Fibroblast of lung (primary cell): ENCODE data around the gene GCFC2. TPM values are rescaled to one million over a fixed set of nuclear protein-coding genes. Genes with fewer than 3 reads are reported as not detected.

Source experiments
- DNase-seq, 2 donors: peaks; one replicate each; pipeline versions ENCODE4 v3.0.0 to v3.0.0-alpha.2; 2010; ENCODE audit warnings: low read depth in 2 of 2
- H2AFZ ChIP-seq: 2 replicates; pipeline ENCODE4 v1.5.1; 2012; ENCODE audit warnings: low read length, control low read depth, inconsistent platforms
- H3K27ac ChIP-seq: 2 replicates; pipeline ENCODE4 v1.5.1; 2011; ENCODE audit warnings: low read length, control low read depth; ENCODE audit not compliant: insufficient read depth
- H3K27me3 ChIP-seq: 2 replicates; pipeline ENCODE4 v1.5.1; 2011; ENCODE audit warnings: mild to moderate bottlenecking, low read length; ENCODE audit not compliant: control insufficient read depth, insufficient read depth
- H3K36me3 ChIP-seq: 2 replicates; pipeline ENCODE4 v1.5.1; 2011; ENCODE audit warnings: low read length; ENCODE audit not compliant: control insufficient read depth, insufficient read depth
- H3K4me1 ChIP-seq: 2 replicates; pipeline ENCODE4 v1.5.1; 2011; ENCODE audit warnings: low read length; ENCODE audit not compliant: control insufficient read depth, insufficient read depth; ENCODE audit errors: extremely low read depth
- H3K4me2 ChIP-seq: 2 replicates; pipeline ENCODE4 v1.5.1; 2011; ENCODE audit warnings: low read length, control low read depth; ENCODE audit not compliant: insufficient read depth; ENCODE audit errors: extremely low read depth
- H3K4me3 ChIP-seq, 4 experiments: fragments of 200-600 bp in 1 of 4; sonication (generic) in 1 of 4; replicated peaks in 1 of 4; 2 replicates each; pipeline ENCODE4 v1.5.1; 2011 to 2016; ENCODE audit warnings: low read length in 4 of 4, low read depth in 3 of 4, mild to moderate bottlenecking in 3 of 4, control low read depth in 2 of 4, inconsistent platforms in 1 of 4, mixed read lengths in 1 of 4; ENCODE audit not compliant: insufficient read depth in 1 of 4; ENCODE audit errors: control extremely low read depth in 1 of 4
- H3K79me2 ChIP-seq: 2 replicates; pipeline ENCODE4 v1.5.1; 2012; ENCODE audit warnings: mild to moderate bottlenecking, low read length, inconsistent platforms; ENCODE audit not compliant: control insufficient read depth, insufficient read depth
- H3K9ac ChIP-seq: 2 replicates; pipeline ENCODE4 v1.5.1; 2011; ENCODE audit warnings: mild to moderate bottlenecking, low read length, control low read depth; ENCODE audit not compliant: insufficient read depth
- H3K9me3 ChIP-seq: 2 replicates; pipeline ENCODE4 v1.5.1; 2012; ENCODE audit warnings: low read depth, low read length; ENCODE audit not compliant: control insufficient read depth, insufficient read depth
- H4K20me1 ChIP-seq: 2 replicates; pipeline ENCODE4 v1.5.1; 2011; ENCODE audit warnings: low read length; ENCODE audit not compliant: control insufficient read depth, insufficient read depth; ENCODE audit errors: extremely low read depth
- CTCF ChIP-seq, 2 donors: IDR thresholded peaks in 1 of 2; conservative IDR thresholded peaks in 1 of 2; 1 replicate in 1 of 2; 2 replicates in 1 of 2; pipeline ENCODE4 v1.5.1; 2011 to 2012; ENCODE audit warnings: low read length in 2 of 2, control low read depth in 1 of 2, inconsistent platforms in 1 of 2, low read depth in 1 of 2, mild to moderate bottlenecking in 1 of 2
- EZH2 ChIP-seq: IDR thresholded peaks from 2 replicates; pipeline ENCODE4 v1.5.1; 2012; ENCODE audit warnings: low read length, control low read depth, mild to moderate bottlenecking; ENCODE audit errors: missing control alignments
- polyA plus RNA-seq, 2 donors: library from polyadenylated mRNA; depleted of rRNA in 1 of 2; stranded (reverse) in 1 of 2; unstranded in 1 of 2; fragments of >200 nt; gene quantifications; 2 replicates each; pipeline ENCODE4 v1.2.1, GENCODE V29; 2011 to 2012; ENCODE audit warnings: missing spikeins in 1 of 2
- total RNA-seq: library from RNA; depleted of rRNA; stranded (reverse); fragments of >200 nt; gene quantifications from 2 replicates; pipeline ENCODE4 v1.2.1, GENCODE V29; 2014

GCFC2 gene
- total and polyA plus RNA-seq, 2 donors (not counting 1 experiment from before 2014, with no cell fraction given) = 6.8 to 11.6 TPM

- H2AFZ ChIP-seq = no peak overlapping the region
- DNase-seq = peak in 1 of 2 donors; percentile 21
- H4K20me1 ChIP-seq = no peaks in the 10 kb centered on the region
- no peak overlapping the region for H3K4me2 ChIP-seq
- H3K4me1 ChIP-seq = peaks cover 2% of the 10 kb centered on the region
- H3K9me3 ChIP-seq = no peaks in the 10 kb centered on the region
- peaks cover 9% of the 10 kb centered on the region for H3K79me2 ChIP-seq
- no peaks in the 10 kb centered on the region for H3K27me3 ChIP-seq
- no peak overlapping the region for H3K4me3 ChIP-seq
- no peak for TF ChIP-seq EZH2
- no peak for TF ChIP-seq CTCF (conservative IDR thresholded peaks at IDR 0.05 in 1 of 2, IDR thresholded peaks at IDR 0.05 in 1 of 2; ENCODE audit: low read depth in 1 of 2, low read length in 2 of 2)
- H3K36me3 ChIP-seq = no peaks in the 10 kb centered on the region
- H3K27ac ChIP-seq = no peak overlapping the region
- no peak overlapping the region for H3K9ac ChIP-seq
Observed at GRCh38 chr2:75705921-75706320, 4.8 kb downstream of the GCFC2 start.

GRCh38 chr2:75703589-75704287 lies 7.0 kb downstream of the GCFC2 start:
- DNase-seq = no peak
- Histone ChIP-seq H3K4me2 (no peak overlapping the region), H3K4me1 (peaks cover 2% of the 10 kb centered on the region), H3K27ac (no peak overlapping the region), H2AFZ (no peak overlapping the region), H3K36me3 (no peaks in the 10 kb centered on the region), H3K79me2 (peaks cover 2% of the 10 kb centered on the region), H3K9me3 (no peaks in the 10 kb centered on the region), H3K27me3 (no peaks in the 10 kb centered on the region), H3K9ac (no peak overlapping the region), H4K20me1 (no peaks in the 10 kb centered on the region), H3K4me3 (no peak overlapping the region)
- TF ChIP-seq EZH2 (no peak), CTCF (conservative IDR thresholded peaks at IDR 0.05 in 1 of 2, IDR thresholded peaks at IDR 0.05 in 1 of 2; ENCODE audit: low read depth in 1 of 2, low read length in 2 of 2) (no peak)

GRCh38 chr2:75702593-75702992 lies 8.1 kb downstream of the GCFC2 start:
- H3K36me3 ChIP-seq = no peaks in the 10 kb centered on the region
- peaks cover 2% of the 10 kb centered on the region for H3K79me2 ChIP-seq
- peaks cover 2% of the 10 kb centered on the region for H3K4me1 ChIP-seq
- no peak overlapping the region for H3K27ac ChIP-seq
- H3K9me3 ChIP-seq = no peaks in the 10 kb centered on the region
- no peak overlapping the region for H2AFZ ChIP-seq
- H3K4me3 ChIP-seq = no peak overlapping the region
- no peaks in the 10 kb centered on the region for H4K20me1 ChIP-seq
- TF ChIP-seq EZH2 = no peak
- TF ChIP-seq CTCF (conservative IDR thresholded peaks at IDR 0.05 in 1 of 2, IDR thresholded peaks at IDR 0.05 in 1 of 2; ENCODE audit: low read depth in 1 of 2, low read length in 2 of 2) = no peak
- H3K4me2 ChIP-seq = no peak overlapping the region
- H3K27me3 ChIP-seq = no peaks in the 10 kb centered on the region
- no peak overlapping the region for H3K9ac ChIP-seq
- DNase-seq = no peak
